ENCODE results near the gene SAMD4A.
A peak's percentile ranks its signal among the peaks of the same experiment; 100 is the strongest.

Gene SAMD4A

DNA sequence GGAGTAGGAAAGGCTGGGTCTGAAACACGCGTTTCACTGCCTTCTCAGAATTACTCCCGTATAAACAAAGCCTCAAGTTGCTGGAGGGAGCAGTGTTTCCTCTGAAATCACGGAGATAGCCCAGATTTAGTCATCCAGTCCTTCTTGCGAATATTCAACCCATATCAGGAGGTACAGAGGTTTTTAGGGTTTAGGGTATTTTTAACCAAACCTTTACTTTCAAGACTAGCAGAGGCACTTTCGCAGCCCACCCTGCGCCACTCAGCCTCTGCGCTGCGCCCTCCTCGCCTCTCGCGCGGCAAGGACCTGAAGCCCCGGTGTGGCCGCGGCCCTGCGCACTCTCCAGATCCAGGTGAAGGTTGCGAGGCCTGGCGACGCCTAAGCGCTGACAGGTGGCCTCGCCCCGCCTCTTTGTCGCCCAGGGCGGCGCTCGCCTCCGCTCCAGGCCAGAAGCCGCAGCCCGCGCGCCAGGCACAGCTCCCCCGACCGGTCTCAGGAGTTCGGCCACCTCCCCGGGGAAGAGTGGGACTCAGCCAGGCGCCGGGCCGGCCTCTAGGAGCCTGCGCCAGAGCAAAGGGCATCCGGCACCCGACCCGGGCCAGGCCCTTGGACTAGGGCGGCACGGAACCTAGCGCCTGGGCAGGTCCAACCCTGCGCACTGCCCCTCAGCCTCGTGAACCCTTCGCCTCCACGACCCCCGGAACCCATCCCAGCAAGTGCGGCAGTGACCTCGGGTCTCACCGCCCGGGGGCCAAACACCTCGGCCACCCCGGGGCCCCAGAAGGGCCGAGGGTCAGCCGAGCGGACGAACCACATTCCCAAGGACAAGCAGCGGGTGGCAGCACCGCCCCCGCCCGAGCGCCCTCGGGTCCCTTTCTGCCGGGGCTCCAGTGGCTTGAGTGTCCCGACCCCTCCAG, 1.8 kb upstream of the SAMD4A start:
- DNase-seq (ENCODE audit: low read depth in 2 of 2, low spot score in 1 of 2): no peak

DNA sequence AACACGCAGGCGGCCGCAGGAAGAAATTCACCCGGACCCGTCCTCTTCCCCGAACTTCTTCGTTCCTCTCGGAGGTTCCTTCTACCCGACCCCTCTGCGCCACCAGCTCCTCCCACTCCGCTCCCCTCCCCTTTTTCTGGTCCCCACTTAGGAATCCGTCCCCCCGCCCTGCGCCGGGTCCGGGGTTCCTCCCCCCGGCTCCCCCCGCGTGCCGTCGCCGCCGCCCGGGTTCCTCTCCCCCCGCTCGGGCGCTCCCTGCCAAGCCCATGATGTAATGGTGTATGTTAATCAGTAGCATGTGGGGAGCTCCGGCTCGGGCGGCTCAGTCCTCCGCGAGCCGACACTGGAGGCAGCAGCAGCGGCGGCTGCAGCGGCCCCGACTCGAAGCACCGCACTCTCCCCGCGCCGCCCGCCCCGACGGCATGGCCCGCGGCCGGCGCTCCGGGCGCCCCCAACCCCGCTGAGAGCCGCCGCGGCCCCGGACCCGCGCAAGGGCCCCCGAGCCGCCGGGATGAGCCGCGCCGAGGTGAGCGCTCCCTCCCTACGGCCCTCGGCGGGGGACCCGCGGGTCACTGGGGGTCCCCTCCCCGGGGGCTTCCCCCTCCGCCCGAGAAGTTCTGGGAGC, 1.0 kb upstream of the SAMD4A start:
- DNase-seq (ENCODE audit: low read depth in 2 of 2, low spot score in 1 of 2): peak; percentile 60 to 68

DNA sequence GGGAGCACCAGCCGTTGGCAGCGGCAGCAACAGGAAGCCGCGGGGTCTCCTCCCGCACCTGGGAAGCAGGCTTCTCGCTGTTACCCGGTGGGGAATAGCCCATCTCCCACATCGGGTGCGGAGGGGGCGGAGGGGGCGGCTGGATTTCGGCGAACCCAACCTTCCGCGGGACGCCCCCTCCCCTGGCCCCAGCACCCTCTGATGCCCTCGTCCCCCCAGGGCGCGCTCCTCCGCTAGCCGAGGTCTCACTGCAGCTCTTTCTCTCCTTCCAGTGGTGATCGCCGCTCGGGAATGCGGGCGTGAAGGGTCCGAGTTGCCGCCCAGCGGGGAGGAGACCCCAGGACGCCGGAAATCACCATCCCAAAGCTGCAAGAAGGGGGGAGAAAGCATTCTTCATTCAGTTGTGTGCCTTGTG, 303 bp downstream of the SAMD4A start:
- DNase-seq (ENCODE audit: low read depth in 2 of 2, low spot score in 1 of 2): no peak

DNA sequence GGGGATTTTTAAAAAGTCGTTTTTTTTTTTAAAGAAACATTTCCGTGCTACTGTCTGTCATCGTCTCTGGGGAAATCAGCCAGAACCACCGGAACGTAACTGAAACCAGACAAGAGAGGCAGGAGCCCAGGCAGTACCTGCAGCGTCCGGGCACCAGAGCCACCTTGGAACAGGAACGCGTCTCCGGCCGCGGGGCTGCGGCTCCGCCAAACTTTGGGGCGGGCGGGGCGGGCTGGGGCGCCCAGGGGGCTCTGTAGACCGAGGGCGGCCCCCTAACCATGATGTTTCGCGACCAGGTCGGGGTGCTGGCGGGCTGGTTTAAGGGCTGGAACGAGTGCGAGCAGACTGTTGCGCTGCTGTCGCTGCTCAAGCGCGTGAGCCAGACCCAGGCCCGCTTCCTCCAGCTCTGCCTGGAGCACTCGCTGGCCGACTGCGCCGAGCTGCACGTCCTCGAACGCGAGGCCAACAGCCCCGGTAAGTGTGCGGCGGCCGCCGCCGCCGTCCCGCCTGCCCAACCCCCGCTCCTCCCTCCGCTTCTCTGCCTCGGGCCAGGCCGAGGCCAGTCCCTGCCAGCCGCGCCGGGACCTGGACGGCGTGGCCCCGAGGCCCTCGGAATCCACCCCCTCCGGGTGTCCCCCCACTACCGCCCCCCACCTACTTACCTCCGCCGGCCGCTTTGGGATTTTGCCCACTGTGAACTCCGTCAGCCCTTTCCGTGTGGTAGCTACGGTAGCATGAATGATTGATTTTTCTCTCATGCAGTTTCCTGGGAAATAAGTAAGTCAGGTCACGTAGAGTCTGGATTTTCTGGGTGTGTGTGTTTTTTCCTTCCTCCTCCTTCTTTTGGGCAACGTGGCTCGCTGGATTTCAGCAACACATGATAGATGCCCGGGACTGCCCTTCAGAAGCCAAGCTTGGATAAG, 972 bp downstream of the SAMD4A start:
- no peak for DNase-seq (ENCODE audit: low read depth in 2 of 2, low spot score in 1 of 2)

DNA sequence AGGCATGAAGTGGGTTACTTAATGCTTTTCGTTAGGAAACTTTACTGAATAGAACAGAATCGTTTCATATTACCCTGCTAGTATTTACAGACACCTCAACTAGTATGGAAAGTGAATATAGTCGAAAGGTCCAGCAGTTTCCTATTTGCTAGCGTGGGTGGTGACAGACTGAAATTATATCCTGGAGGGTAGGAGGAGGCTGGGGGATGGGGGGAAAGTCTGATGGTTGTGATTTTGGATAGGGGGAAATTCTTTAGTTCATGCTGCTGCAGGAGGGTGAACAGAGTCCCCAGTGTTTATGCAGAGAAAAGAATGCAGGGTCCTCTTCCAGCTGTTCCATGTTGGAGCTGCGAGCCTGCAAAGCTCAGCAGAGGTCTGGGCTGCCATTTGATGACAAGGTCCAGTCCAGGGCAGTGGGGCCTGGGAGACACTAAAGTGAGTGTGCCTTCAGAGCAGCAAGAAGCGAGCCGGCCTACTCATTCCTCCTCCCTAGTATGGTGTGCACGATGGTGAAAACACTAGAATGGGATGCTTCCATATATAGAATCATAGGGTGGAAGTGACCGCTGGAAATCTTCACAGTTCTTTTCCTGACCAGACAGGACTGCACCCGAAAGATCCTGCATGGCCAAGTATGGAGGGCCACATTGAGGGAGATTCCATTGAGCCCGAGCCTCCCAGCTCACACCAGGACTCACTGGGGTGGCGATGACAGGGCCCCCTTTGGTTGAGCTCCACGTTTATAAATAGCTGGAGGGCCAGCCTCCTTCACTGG, 2.1 kb downstream of the SAMD4A start:
- DNase-seq (ENCODE audit: low read depth in 2 of 2, low spot score in 1 of 2): no peak

DNA sequence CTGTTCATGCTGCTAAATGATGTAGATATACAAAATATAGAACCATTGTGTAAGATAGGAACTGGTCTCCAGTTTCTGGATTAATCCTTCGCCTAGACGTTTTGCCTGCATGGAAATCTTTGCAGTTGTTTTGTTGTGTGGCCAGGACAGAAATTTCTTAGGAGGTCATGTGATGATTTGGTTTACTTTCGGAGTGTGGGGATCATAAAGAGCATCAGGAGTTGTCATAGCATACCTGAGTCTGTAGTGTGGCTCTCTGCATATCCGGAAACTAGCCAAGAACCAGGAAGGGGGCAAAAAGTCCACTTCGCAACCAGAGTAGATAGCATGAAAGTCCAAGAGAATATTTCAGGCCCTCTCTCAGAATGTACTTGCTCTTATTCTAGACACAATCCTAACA, 3.1 kb downstream of the SAMD4A start:
- no peak for DNase-seq (ENCODE audit: low read depth in 2 of 2, low spot score in 1 of 2)

DNA sequence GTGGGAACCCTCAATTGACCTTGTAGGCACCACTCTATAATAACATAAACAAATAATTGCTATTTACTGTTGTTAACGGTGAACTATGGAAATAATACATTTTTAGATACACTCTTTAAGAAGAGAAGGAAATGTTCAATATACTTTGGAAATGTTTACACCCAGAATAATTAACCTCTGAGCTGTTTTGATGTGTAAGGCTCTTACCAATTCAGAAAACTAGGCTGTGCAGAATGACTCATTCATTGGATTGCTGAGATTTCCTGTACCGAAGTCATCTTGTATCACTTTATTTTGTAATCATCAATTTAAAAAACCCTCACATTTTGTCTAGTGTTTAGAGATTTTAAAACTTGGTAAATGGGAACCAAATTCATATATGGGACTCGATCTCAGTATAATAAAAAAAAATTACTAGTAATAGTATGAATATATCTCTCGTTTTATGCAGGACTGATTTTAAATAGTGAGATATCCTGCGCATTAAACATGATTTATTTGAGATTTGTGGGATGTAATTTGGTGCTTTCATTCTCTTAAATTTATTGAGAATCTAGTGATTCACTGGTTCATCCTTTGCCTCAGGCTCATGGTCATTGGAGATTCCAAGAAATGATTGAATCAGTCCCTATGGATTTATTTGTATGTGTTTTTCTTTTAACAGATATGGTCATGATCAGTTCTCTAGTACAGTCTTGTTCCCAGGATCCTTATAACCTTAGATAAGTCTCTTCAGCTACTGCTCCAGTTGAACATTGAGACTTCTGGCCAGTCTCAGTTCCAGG, 3.9 kb downstream of the SAMD4A start:
- no peak for DNase-seq (ENCODE audit: low read depth in 2 of 2, low spot score in 1 of 2)

DNA sequence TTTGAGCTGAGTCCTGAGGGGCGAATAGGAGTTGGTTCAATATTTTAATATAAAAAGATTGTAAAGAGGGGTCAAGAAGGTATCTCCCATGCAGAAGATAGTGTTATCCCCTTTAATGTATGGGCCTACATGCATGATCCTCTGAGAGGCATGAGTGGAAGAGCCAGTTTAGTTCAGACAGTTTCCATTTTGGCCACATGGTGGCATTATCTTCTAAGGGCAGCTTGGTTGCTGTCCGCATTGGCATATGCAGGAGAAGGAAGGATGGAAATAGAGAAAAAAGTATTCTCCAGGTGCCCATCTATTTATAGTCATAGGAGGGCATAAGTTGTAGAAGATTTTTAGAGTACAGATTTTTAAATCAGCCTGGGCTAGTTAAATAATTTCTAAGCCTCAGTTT, 5.4 kb downstream of the SAMD4A start:
- DNase-seq (ENCODE audit: low read depth in 2 of 2, low spot score in 1 of 2): no peak

DNA sequence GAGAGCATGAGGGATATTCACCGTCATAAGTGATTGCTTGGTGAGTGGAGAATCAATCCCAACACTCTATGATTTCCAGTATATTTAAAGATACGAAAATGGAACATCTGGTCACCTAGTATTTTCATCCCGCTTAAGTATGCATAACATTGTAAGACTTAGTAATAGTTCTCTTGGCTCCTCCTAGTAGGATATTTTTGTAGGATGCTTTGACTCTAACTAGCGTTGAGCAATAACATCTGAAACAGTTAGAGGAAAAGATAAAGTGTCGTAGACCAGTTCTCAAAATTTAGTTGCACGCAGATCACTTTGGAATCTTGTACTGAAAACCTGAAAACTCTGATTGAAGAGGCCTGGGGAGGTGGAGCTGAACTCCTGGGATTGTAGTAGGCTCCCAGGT, 7.6 kb downstream of the SAMD4A start:
- DNase-seq (ENCODE audit: low read depth in 2 of 2, low spot score in 1 of 2): no peak

DNA sequence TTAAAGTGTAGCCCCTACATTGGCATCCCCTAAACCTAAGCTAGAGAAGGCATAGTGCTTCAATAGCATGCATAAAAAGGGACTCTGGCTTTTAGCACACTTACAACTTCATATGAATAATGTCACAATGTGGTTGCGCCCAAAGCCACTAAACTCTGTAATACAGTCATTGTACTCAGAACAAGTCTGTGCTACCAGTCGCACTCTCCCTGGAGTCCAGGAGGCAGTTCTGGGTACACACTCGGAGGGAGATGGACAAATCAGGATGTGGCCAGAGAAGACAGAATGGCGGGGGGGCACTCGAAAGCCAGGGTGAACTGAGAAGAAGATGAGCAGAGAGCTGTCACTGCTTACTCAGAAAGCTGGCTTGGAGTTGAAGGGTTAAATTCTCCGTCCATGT, 10.6 kb downstream of the SAMD4A start:
- no peak for DNase-seq (ENCODE audit: low read depth in 2 of 2, low spot score in 1 of 2)

DNA sequence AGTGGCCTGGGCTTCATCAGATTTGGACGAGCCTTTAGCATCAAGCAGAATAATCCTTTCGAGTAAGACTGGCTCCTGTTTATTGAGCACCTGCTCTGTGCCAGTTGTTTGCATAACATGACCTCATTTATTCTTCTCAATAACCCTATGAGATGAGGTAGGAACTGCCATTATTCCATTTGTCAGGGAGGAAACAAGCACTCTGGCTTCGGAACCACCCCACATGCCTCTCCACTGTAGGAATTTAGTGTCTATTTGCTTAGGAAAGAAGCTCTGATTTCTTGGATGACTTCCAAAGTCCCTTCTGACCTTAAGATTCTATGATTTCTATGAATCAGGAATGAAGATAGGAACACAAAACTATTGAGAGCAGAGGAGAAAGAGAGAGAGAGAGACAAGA, 11.0 kb downstream of the SAMD4A start:
- no peak for DNase-seq (ENCODE audit: low read depth in 2 of 2, low spot score in 1 of 2)

DNA sequence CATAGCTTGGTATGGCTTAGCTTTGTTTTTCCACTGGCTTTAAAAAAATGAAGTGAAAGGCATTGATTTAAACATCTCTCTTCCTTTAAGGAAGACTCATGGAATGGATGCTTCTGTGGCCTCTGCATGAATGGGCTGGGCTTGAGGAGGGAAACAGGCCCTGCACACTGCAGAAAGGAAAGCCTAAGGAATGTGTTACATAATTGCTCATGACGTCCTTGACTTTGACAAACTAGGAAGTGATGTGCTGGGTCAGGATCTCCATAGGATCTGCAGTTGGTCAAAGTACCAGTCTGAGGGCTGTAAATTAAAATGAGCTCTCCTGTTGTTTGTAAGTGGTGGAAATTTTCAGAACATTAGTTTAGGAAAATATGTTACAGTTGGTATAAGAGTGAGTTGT, 12.7 kb downstream of the SAMD4A start:
- no peak for DNase-seq (ENCODE audit: low read depth in 2 of 2, low spot score in 1 of 2)

DNA sequence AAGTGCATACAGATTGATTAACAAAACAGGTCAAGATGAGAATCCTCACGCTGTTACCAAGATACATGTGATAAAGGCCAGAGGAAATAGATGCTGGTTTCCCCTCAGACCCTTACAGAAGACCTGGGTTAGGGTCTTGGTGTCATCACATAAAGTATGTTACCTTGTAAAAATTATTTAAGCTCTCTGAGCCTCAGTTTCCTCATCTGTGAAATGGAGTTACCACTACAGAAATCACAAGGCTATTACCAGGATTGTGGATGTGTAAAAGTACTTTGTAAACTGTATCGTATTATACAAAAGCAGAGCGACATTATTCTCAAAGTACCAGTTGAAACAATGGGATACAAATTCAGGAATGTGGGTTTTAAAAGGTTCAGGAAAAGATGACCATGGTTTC, 14.0 kb downstream of the SAMD4A start:
- no peak for DNase-seq (ENCODE audit: low read depth in 2 of 2, low spot score in 1 of 2)

DNA sequence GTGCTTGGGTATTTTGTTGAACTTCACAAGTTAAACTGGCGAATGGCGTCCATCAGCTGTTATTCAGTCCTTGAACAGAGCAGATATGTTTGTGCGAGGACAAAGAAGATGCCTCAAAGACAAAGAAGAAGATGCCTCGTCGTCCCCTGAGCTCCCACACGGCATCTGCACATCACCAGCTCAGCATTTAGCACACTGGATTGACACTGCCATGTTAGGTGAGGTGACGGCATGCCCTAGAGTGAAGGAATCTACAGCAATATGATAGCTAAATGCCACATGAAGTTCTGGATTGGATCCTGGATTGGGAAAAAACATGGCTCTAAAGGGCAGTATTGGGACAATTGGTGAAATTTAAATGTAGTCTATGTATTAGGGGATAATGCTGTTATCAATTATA, 15.4 kb downstream of the SAMD4A start:
- DNase-seq (ENCODE audit: low read depth in 2 of 2, low spot score in 1 of 2): no peak

DNA sequence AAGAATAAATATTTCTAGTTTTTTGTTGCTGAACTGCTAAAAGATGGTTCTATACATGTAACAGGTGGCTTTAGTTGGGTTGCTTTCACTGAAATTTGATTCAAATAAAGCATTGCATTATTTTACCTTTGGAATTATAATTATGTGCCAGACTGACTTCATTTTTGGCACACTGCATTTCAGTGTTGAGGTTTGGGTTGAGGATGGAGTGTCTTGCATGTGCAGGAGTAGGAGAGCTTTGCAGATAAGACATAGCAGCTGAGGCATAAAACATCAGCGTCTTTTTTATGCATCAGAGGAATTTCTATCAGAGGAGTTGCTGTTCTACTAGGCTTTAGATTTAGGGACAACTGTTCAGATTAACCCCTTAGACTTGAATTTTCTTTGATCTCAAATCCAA, 17.2 kb downstream of the SAMD4A start:
- DNase-seq (ENCODE audit: low read depth in 2 of 2, low spot score in 1 of 2): no peak

DNA sequence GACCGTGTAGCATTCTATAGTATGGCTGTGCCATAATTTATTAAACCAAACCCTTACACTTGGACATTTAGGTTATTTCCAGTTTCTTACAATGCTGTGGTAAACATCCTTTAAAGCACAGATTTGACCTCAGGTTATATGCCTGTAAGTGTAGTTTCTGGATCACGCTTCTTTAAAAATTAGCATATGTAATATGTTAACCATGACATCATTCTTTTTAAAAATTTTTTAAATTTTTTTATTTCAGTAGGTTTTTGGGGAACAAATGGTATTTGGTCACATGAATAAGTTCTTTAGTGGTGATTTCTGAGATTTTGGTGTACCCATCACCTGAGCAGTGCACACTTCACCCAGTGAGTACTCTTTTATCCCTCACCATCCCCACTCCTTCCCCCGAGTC, 18.3 kb downstream of the SAMD4A start:
- no peak for DNase-seq (ENCODE audit: low read depth in 2 of 2, low spot score in 1 of 2)

DNA sequence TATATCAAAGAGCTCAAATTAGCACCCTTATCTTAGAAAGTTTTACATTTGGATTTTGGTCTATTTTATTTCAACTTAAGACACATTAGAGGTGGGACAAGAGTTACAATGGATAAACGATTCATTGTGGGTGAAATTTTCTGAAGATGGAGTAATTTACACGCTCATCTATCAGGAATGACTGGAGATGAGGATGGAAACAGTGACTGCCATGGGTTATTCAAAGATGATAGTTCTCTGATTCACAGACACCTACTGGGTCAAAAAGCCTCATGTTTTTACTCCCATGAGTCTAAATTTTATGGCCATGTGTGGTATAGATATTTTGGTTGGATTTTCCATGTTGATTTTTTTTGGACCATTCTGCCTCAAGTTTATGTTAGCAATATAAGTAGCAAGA, 22.1 kb downstream of the SAMD4A start:
- no peak for DNase-seq (ENCODE audit: low read depth in 2 of 2, low spot score in 1 of 2)

DNA sequence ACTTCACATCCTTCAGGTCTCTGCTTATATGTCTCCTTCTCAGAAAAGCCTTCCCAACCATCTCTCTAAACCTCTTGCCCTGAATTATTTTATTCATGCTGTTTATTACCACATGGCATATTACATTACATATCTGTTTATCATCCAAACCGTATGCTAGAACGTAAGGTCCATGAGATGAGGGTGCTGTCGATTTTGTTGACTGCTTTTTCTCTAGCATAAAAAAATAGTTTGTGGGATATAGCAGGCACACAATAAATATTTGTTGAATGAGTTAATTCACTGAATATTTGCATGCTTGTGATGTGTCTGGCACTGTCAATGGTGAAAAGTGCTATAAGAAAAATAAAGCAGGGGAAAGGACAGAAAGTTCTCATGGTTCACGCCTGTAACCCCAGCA, 22.9 kb downstream of the SAMD4A start:
- no peak for DNase-seq (ENCODE audit: low read depth in 2 of 2, low spot score in 1 of 2)

DNA sequence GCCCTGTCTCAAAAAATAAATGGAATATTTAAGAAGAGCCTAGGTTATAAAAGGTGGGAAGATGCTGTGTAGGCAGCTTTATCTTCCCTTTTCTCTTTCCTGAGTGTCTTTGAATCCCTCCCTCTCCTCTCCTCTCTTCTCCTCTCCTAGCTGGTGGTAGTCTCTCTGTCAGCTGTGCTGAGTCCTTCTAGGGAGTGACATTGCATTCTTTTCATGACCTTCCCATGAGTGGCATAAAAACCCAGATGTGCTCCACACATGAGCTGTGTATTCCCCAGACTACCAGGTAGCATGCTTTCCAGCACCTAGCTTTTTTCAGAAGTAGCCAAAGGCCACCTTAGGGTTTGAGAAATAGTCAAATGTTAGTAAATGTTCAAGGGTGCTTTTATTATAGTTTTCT, 23.6 kb downstream of the SAMD4A start:
- DNase-seq (ENCODE audit: low read depth in 2 of 2, low spot score in 1 of 2): no peak

DNA sequence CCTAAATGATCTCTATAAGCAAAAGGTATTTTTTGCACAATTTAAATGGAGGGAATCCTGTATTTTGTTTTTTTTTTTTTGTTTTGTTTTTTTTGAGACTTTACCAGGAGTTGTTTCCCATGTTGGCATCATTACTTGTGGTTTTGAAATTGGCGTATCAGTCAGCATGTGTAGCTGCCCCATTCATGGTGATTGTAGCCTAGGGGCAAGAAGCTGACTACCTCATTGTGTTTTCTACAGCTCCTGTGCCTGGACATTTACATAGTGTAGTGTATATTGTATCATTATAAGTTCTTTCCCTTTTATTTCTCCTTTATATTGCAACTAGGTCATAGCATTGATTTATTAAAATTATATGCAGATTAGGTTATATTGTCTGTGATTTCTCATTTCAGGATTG, 24.5 kb downstream of the SAMD4A start:
- no peak for DNase-seq (ENCODE audit: low read depth in 2 of 2, low spot score in 1 of 2)

All from stimulated activated CD8-positive, alpha-beta memory T cell treated with anti-CD3 and anti-CD28 coated beads, Interleukin-4, amount 100 ng/mL, for 4 hours (primary cell).